Heart left ventricle (tissue), 13 donors: ENCODE results near the gene MICAL3.

Experiments used
- CTCF ChIP-seq, 12 donors: fragments of 200-600 bp; sonication (generic) in 4 of 12; IDR thresholded peaks; one replicate each; pipeline versions ENCODE4 v1.5.0 to v1.8.0; 2018 to 2022; ENCODE audit warnings: antibody characterized with exemption in 12 of 12, mild to moderate bottlenecking in 5 of 12
- POLR2A ChIP-seq, 2 donors: fragments of 450-650 bp; IDR thresholded peaks; one replicate each; pipeline ENCODE4 v1.6.1; 2017; ENCODE audit warnings: antibody characterized with exemption in 2 of 2, mild to moderate bottlenecking in 2 of 2, moderate library complexity in 2 of 2
- donor health status: ischemic (EF 13 %, LVEDD 7.1; RV severe dilation, severe dysfunction).
- donor health status: DM: no; HTN: yes; CAD: no.
- donor health status: DM: no; HTN: no; CAD: no.
- donor health status: ischemic (EF 25% LVEDD 6.9; RV normal size, moderate dysfunction).
- donor health status: ischemic (EF 25% LVEDD 5.7; RV mildly dilated, moderate dysfunction).
- donor health status: ischemic (EF 35%, LVEDD 5.7; RV mildly dilated, moderate dysfunction).
- donor health status: nonischemic (EF 11% LVEDD 7.7; RV severe dilation, severe dysfunction).
- donor health status: DM: yes; HTN: yes; CAD: no.
- donor health status: PGD.
- donor health status: ischemic (EF 29% LVEDD 5.4; RV normal size, mild dysfunction).
- donor health status: nonischemic (EF 23%, LVEDD 6.1; RV moderate dilation, normal function).

- peak; percentile 95 to 100 (median 99) for TF ChIP-seq CTCF (IDR thresholded peaks at IDR 0.05)
- TF ChIP-seq POLR2A (IDR thresholded peaks at IDR 0.05) = no peak
Measured at GRCh38 chr22:17830043-17830961, 194.1 kb downstream of the MICAL3 start.
